PC-9 (cell line): ENCODE results near the gene MYLK. TPM values are rescaled to one million over a fixed set of nuclear protein-coding genes. Genes with fewer than 3 reads are reported as not detected.

ENCODE experiments used
- BruUV-seq: library from RNA; stranded (reverse); fragments of 400-500 nt; replicated peaks from 2 replicates; lab custom pipeline; 2021; lab: Mats Ljungman, UMichigan
- CTCF ChIA-PET: fragments of 300-600 bp; sonication (Branson Sonifier 250); formaldehyde crosslinking; loops from one replicate; lab custom pipeline; 2022; ENCODE audit warnings: antibody characterized with exemption; lab: Charles Lee
- POLR2A ChIA-PET: fragments of 300-600 bp; sonication (Branson Sonifier 250); formaldehyde crosslinking; loops from one replicate; lab custom pipeline; 2022; ENCODE audit warnings: antibody characterized with exemption; ENCODE audit not compliant: unreplicated experiment; lab: Charles Lee
- DNase-seq, 2 experiments: peaks; one replicate each; pipeline versions ENCODE4 v3.0.0 to v3.0.0-alpha.2; 2015 to 2022; ENCODE audit warnings: mixed read lengths in 1 of 2
- H2AFZ ChIP-seq: fragments of 200-600 bp; sonication (generic); 2 replicates; pipeline ENCODE4 v1.8.1; 2017; ENCODE audit warnings: antibody characterized with exemption
- H3F3A ChIP-seq: fragments of 200-600 bp; sonication (generic); 2 replicates; pipeline ENCODE4 v1.8.1; 2017; ENCODE audit warnings: antibody characterized with exemption, mild to moderate bottlenecking, low read depth; ENCODE audit not compliant: insufficient read depth
- H3K27ac ChIP-seq: fragments of 200-600 bp; sonication (generic); 2 replicates; pipeline ENCODE4 v1.6.1; 2016; ENCODE audit warnings: mixed run types
- H3K27me3 ChIP-seq: fragments of 200-600 bp; sonication (generic); 2 replicates; pipeline ENCODE4 v1.6.1; 2016; ENCODE audit warnings: low read depth, mixed run types; ENCODE audit not compliant: insufficient read depth
- H3K36me3 ChIP-seq: fragments of 200-600 bp; sonication (generic); 2 replicates; pipeline ENCODE4 v1.6.1; 2016; ENCODE audit warnings: low read depth, mixed run types
- H3K4me1 ChIP-seq: fragments of 200-600 bp; sonication (generic); replicated peaks from 2 replicates; pipeline ENCODE4 v1.6.1; 2016; ENCODE audit warnings: mixed run types; ENCODE audit not compliant: insufficient read depth
- H3K4me2 ChIP-seq: fragments of 200-600 bp; sonication (generic); 2 replicates; pipeline ENCODE4 v1.6.1; 2017; ENCODE audit warnings: mixed run types
- H3K4me3 ChIP-seq: fragments of 200-600 bp; sonication (generic); 2 replicates; pipeline ENCODE4 v1.6.1; 2016; ENCODE audit warnings: mixed run types
- H3K79me2 ChIP-seq: fragments of 200-600 bp; sonication (generic); 2 replicates; pipeline ENCODE4 v1.6.1; 2017; ENCODE audit warnings: low read depth, mixed run types
- H3K9me2 ChIP-seq: fragments of 200-600 bp; sonication (generic); 2 replicates; pipeline ENCODE4 v1.8.1; 2017; ENCODE audit warnings: mild to moderate bottlenecking; ENCODE audit not compliant: insufficient read depth
- H3K9me3 ChIP-seq: fragments of 200-600 bp; sonication (generic); 2 replicates; pipeline ENCODE4 v1.8.1; 2016; ENCODE audit warnings: low read depth; ENCODE audit not compliant: insufficient read depth
- H4K20me1 ChIP-seq: fragments of 200-600 bp; sonication (generic); 2 replicates; pipeline ENCODE4 v1.8.1; 2017; ENCODE audit not compliant: insufficient read depth
- EZH2 ChIP-seq: fragments of 200-600 bp; sonication (generic); IDR thresholded peaks from 2 replicates; pipeline ENCODE4 v1.8.0; 2017; ENCODE audit warnings: antibody characterized with exemption, low read depth
- intact Hi-C: fragments of 100-400 bp; cut with micrococcal nuclease; formaldehyde crosslinking; loops from one replicate; pipeline ENCODE4 v1.10.0; 2022; ENCODE audit not compliant: unreplicated experiment
- total RNA-seq: library from RNA; stranded (reverse); gene quantifications from 2 replicates; pipeline ENCODE4 v1.2.3, GENCODE V29; 2021
- TF ChIP-seq, protein P1 (sequence below): fragments of 200-600 bp; sonication (generic); conservative IDR thresholded peaks from 2 replicates; pipeline ENCODE4 v1.6.1; 2017; ENCODE audit warnings: mixed run types, antibody characterized with exemption, mild to moderate bottlenecking, moderate library complexity

Gene MYLK
- total RNA-seq, 1 experiment from 2014 or later, result 0.72 TPM

DNA sequence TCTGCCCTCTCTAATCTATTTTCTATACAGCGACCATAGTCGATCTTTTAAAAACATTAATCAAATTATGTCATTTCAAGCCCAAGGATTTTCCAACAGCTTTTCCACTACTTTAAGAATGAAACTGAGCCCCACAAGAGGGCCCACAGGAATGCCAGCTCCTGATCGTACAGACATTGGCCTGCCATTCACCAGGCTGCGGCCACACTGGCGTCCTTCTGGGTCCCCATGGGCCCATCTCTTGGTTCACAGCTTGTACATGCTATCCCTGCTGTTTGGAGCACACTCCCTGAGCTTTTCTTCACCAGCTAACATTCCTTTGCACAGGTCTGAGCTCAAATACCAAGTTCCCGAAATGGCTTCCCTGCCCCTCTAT is 149.6 kb downstream of the MYLK start:
- no peaks in the 10 kb centered on the region for H3K9me3 ChIP-seq
- peaks cover 36% of the 10 kb centered on the region for H3K4me1 ChIP-seq
- TF ChIP-seq, protein P1, sequence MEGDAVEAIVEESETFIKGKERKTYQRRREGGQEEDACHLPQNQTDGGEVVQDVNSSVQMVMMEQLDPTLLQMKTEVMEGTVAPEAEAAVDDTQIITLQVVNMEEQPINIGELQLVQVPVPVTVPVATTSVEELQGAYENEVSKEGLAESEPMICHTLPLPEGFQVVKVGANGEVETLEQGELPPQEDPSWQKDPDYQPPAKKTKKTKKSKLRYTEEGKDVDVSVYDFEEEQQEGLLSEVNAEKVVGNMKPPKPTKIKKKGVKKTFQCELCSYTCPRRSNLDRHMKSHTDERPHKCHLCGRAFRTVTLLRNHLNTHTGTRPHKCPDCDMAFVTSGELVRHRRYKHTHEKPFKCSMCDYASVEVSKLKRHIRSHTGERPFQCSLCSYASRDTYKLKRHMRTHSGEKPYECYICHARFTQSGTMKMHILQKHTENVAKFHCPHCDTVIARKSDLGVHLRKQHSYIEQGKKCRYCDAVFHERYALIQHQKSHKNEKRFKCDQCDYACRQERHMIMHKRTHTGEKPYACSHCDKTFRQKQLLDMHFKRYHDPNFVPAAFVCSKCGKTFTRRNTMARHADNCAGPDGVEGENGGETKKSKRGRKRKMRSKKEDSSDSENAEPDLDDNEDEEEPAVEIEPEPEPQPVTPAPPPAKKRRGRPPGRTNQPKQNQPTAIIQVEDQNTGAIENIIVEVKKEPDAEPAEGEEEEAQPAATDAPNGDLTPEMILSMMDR, result no peak
- TF ChIP-seq EZH2, result no peak
- H4K20me1 ChIP-seq, result no peaks in the 10 kb centered on the region
- peaks cover 9% of the 10 kb centered on the region for H3F3A ChIP-seq
- intact Hi-C loops, result loop anchor here (5.0 kb wide), 1 partner anchor 228 kb away; the partner anchor contains the start of gene CCDC14
- no TSS peak for BruUV-seq
- H3K9me2 ChIP-seq, result no peaks in the 10 kb centered on the region
- 0 out of 2 replicates have a peak, but pooled peaks cover under 1% of the 10 kb centered on the region for H3K27me3 ChIP-seq
- H2AFZ ChIP-seq, result no peak overlapping the region
- H3K27ac ChIP-seq, result no peak overlapping the region
- H3K4me3 ChIP-seq, result no peak overlapping the region
- H3K4me2 ChIP-seq, result peak overlapping the region; percentile 17; the same call in 1 of the 2 replicates
- POLR2A ChIA-PET, result no interaction called here
- H3K79me2 ChIP-seq, result no peaks in the 10 kb centered on the region
- no peaks in the 10 kb centered on the region for H3K36me3 ChIP-seq
- CTCF ChIA-PET, result interaction anchor here (0.5 kb wide), 1 partner anchor 442 kb away, joined by 4 read pairs; no protein-coding TSS in a partner anchor
- DNase-seq, result no peak

DNA sequence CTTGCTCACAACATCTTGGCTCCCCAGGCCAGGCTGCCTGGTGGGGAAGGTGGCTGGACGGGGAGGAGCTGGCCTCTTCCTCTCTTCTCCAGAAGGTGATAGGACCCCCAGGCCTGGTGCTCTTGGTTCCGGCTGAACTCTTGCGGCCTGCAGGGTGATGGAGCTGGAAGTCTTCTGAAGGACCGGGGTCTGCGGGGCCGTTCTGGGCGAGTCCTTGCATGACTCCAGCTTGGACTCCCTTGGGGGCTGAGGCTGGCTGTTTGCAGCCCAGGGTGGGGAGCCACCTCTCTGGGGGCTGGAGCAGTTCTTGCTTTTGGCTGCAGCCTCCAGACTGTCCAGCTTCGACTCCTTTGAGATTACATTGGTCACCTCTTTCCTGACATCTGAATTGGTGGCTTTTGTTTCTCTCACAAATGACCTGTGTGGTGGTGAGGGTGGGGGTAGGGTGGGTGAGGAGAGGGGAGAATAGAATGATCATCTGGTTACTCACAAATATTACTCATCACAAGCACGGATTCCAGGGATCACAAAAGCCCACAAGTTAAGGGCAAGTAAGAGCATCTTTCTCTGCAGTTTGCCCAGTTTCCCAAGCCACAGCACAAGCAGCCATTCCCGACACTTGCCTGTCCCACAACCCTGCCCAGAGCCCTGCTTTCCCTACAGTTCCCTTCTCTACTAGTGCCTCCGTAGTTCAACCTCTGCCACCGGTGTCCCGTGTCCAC is 150.2 kb downstream of the MYLK start:
- Histone ChIP-seq H3K4me3 (no peak overlapping the region), H3K36me3 (no peaks in the 10 kb centered on the region), H2AFZ (no peak overlapping the region), H3K9me3 (no peaks in the 10 kb centered on the region), H3K4me2 (peak overlapping the region; percentile 20), H4K20me1 (no peaks in the 10 kb centered on the region), H3K27ac (no peak overlapping the region), H3K4me1 (peaks cover 36% of the 10 kb centered on the region), H3F3A (peaks cover 9% of the 10 kb centered on the region), H3K27me3 (0 out of 2 replicates have a peak, but pooled peaks cover 2% of the 10 kb centered on the region), H3K9me2 (no peaks in the 10 kb centered on the region), H3K79me2 (no peaks in the 10 kb centered on the region)
- no TSS peak for BruUV-seq
- DNase-seq, result peak; percentile 23 to 35
- intact Hi-C loops, result loop anchor here (5.0 kb wide), 1 partner anchor 228 kb away; the partner anchor contains the start of gene CCDC14
- POLR2A ChIA-PET, result no interaction called here
- CTCF ChIA-PET, result interaction anchor here (0.5 kb wide), 1 partner anchor 442 kb away, joined by 4 read pairs; no protein-coding TSS in a partner anchor
- no peak for TF ChIP-seq EZH2
- TF ChIP-seq, protein P1, result no peak

DNA sequence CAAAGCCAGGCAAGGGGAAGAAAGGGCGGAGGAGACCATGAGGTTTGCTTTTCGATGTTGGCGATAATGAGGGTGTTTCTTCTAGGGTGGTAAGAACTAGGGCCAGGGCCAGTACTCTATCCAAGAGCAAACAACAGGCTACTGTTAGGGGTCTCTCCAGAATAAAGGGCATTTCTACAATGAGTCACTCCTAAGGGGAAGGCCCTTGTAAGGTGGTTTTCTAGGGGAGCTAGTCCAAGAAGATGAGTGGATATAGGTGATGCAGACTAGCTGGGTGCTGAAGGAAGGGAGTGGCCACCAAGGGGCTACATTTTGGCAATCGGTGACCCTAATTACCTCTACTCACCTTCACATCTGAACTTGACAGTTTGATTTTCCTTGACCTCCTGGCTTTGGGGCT is 150.8 kb downstream of the MYLK start:
- no peaks in the 10 kb centered on the region for H3K36me3 ChIP-seq
- H3K9me2 ChIP-seq, result no peaks in the 10 kb centered on the region
- no peak overlapping the region for H3K27ac ChIP-seq
- H3K4me1 ChIP-seq, result peaks cover 36% of the 10 kb centered on the region
- no peaks in the 10 kb centered on the region for H4K20me1 ChIP-seq
- 0 out of 2 replicates have a peak, but pooled peaks cover 2% of the 10 kb centered on the region for H3K27me3 ChIP-seq
- H2AFZ ChIP-seq, result no peak overlapping the region
- H3K4me3 ChIP-seq, result no peak overlapping the region
- no peaks in the 10 kb centered on the region for H3K79me2 ChIP-seq
- no TSS peak for BruUV-seq
- no peaks in the 10 kb centered on the region for H3K9me3 ChIP-seq
- peak overlapping the region; percentile 20; the same call in 1 of the 2 replicates for H3K4me2 ChIP-seq
- ChIA-PET CTCF (no interaction called here), POLR2A (no interaction called here)
- no peak for DNase-seq
- no peak for TF ChIP-seq EZH2
- TF ChIP-seq, protein P1, result no peak
- intact Hi-C loops, result loop anchor here (5.0 kb wide), 1 partner anchor 229 kb away; the partner anchor contains the start of gene CCDC14
- H3F3A ChIP-seq, result peaks cover 9% of the 10 kb centered on the region
